SK-N-SH (cell line): ENCODE results near the gene LRCH4. TPM values are rescaled to one million over a fixed set of nuclear protein-coding genes. Genes with fewer than 3 reads are reported as not detected.

Experiments
- CTCF ChIA-PET: fragments of 300-600, 350-600 bp; formaldehyde crosslinking; extraction: SDS; loops from one replicate; lab custom pipeline; 2021; lab: Yijun Ruan, JAX
- POLR2A ChIA-PET: fragments of 350-600 bp; sonication (Branson Sonifier 250); formaldehyde crosslinking; extraction: SDS; loops from one replicate; lab custom pipeline; 2020; ENCODE audit warnings: antibody characterized with exemption, inconsistent platforms; lab: Yijun Ruan, JAX
- DNase-seq: peaks from one replicate; pipeline ENCODE4 v3.0.0; 2012
- H2AFZ ChIP-seq: fragments of 200-600 bp; sonication (generic); 2 replicates; pipeline ENCODE4 v1.8.1; 2016; ENCODE audit warnings: antibody characterized with exemption, mild to moderate bottlenecking, low read depth
- H3F3A ChIP-seq: fragments of 200-600 bp; sonication (generic); replicated peaks from 2 replicates; pipeline ENCODE3; 2016; ENCODE audit warnings: antibody characterized with exemption, mild to moderate bottlenecking; ENCODE audit not compliant: insufficient read depth
- H3K27ac ChIP-seq, 2 experiments: fragments of 200-500 bp in 1 of 2; fragments of 200-600 bp in 1 of 2; sonication (Bioruptor generic) in 1 of 2; sonication (generic), shearing (Covaris generic) in 1 of 2; 2 replicates each; pipeline versions ENCODE4 v1.5.1 to v1.6.1; 2014 to 2016; ENCODE audit warnings: low read depth in 2 of 2, inconsistent platforms in 1 of 2, low read length in 1 of 2, mild to moderate bottlenecking in 1 of 2, mixed read lengths in 1 of 2
- H3K27me3 ChIP-seq: fragments of 200-600 bp; sonication (generic), shearing (Covaris generic); 2 replicates; pipeline ENCODE4 v1.6.1; 2016; ENCODE audit warnings: mixed run types; ENCODE audit not compliant: insufficient read depth
- H3K36me3 ChIP-seq, 2 experiments: fragments of 200-500 bp in 1 of 2; fragments of 200-600 bp in 1 of 2; sonication (Bioruptor generic) in 1 of 2; sonication (generic) in 1 of 2; replicated peaks in 1 of 2; 2 replicates each; pipeline versions ENCODE3 to v1.5.1; 2014 to 2016; ENCODE audit warnings: low read length in 1 of 2, mild to moderate bottlenecking in 1 of 2; ENCODE audit not compliant: insufficient read depth in 2 of 2, control insufficient read depth in 1 of 2
- H3K4me1 ChIP-seq, 2 experiments: fragments of 200-500 bp in 1 of 2; fragments of 200-600 bp in 1 of 2; sonication (Bioruptor generic) in 1 of 2; sonication (generic), shearing (Covaris generic) in 1 of 2; 2 replicates each; pipeline versions ENCODE4 v1.5.1 to v1.6.1; 2014 to 2016; ENCODE audit warnings: low read depth in 1 of 2, low read length in 1 of 2, mixed run types in 1 of 2; ENCODE audit not compliant: insufficient read depth in 2 of 2, control insufficient read depth in 1 of 2
- H3K4me2 ChIP-seq: fragments of 200-600 bp; sonication (generic), shearing (Covaris generic); 2 replicates; pipeline ENCODE4 v1.6.1; 2017; ENCODE audit warnings: mixed run types
- H3K4me3 ChIP-seq, 2 experiments: fragments of 200-500 bp in 1 of 2; fragments of 200-600 bp in 1 of 2; sonication (Bioruptor generic) in 1 of 2; sonication (generic), shearing (Covaris generic) in 1 of 2; 2 replicates each; pipeline versions ENCODE4 v1.5.1 to v1.8.1; 2014 to 2016; ENCODE audit warnings: low read depth in 2 of 2, inconsistent platforms in 1 of 2, low read length in 1 of 2, mild to moderate bottlenecking in 1 of 2, mixed read lengths in 1 of 2, moderate library complexity in 1 of 2
- H3K79me2 ChIP-seq: fragments of 200-600 bp; sonication (generic); 2 replicates; pipeline ENCODE4 v1.8.1; 2017; ENCODE audit warnings: mild to moderate bottlenecking; ENCODE audit not compliant: insufficient read depth
- H3K9ac ChIP-seq: fragments of 200-600 bp; sonication (generic); 2 replicates; pipeline ENCODE4 v1.6.1; 2017; ENCODE audit warnings: mixed run types
- H3K9me2 ChIP-seq: fragments of 200-600 bp; sonication (generic); 2 replicates; pipeline ENCODE4 v1.6.1; 2017; ENCODE audit warnings: mixed run types
- H3K9me3 ChIP-seq: fragments of 200-600 bp; sonication (generic); 2 replicates; pipeline ENCODE4 v1.6.1; 2017; ENCODE audit warnings: mixed run types, mild to moderate bottlenecking, moderate library complexity
- H4K20me1 ChIP-seq: fragments of 200-600 bp; sonication (generic); 2 replicates; pipeline ENCODE4 v1.6.1; 2017; ENCODE audit warnings: mild to moderate bottlenecking, mixed run types; ENCODE audit not compliant: insufficient read depth
- ELF1 ChIP-seq: IDR thresholded peaks from 2 replicates; pipeline ENCODE4 v1.4.0; 2012
- EP300 ChIP-seq, 2 experiments: IDR thresholded peaks; 2 replicates each; pipeline versions ENCODE4 v1.4.0 to v1.6.1; 2012; ENCODE audit warnings: borderline replicate concordance in 1 of 2, low read depth in 1 of 2, low read length in 1 of 2
- EZH2phosphoT487 ChIP-seq: fragments of 200-600 bp; sonication (generic); IDR thresholded peaks from 2 replicates; pipeline ENCODE4 v1.6.1; 2017; ENCODE audit warnings: low read depth, mixed run types, mild to moderate bottlenecking, antibody characterized with exemption, moderate library complexity, borderline replicate concordance
- FOXJ3 ChIP-seq: sonication (generic); formaldehyde crosslinking; IDR thresholded peaks from 2 replicates; pipeline ENCODE4 v1.5.1; 2020; ENCODE audit warnings: mild to moderate bottlenecking, missing genetic modification reagents
- FOXM1 ChIP-seq: IDR thresholded peaks from 2 replicates; pipeline ENCODE4 v1.4.0; 2012; ENCODE audit warnings: low read depth, mild to moderate bottlenecking
- GABPA ChIP-seq: IDR thresholded peaks from 2 replicates; pipeline ENCODE4 v1.4.0; 2012; ENCODE audit warnings: low read depth, mild to moderate bottlenecking
- JUND ChIP-seq: IDR thresholded peaks from 2 replicates; pipeline ENCODE4 v1.4.0; 2012
- NRF1 ChIP-seq: IDR thresholded peaks from 2 replicates; pipeline ENCODE4 v1.6.1; 2012; ENCODE audit warnings: low read depth, mild to moderate bottlenecking, low read length
- PBX3 ChIP-seq: IDR thresholded peaks from 2 replicates; pipeline ENCODE4; 2012
- POLR2AphosphoS5 ChIP-seq: IDR thresholded peaks from 2 replicates; pipeline ENCODE4 v1.6.1; 2012; ENCODE audit warnings: low read depth, low read length
- RCOR1 ChIP-seq: fragments of 150-350 bp; IDR thresholded peaks from 2 replicates; pipeline ENCODE4 v1.6.1; 2017; ENCODE audit warnings: antibody characterized with exemption, low read length
- REST ChIP-seq: IDR thresholded peaks from 2 replicates; pipeline ENCODE4 v1.6.1; 2012; ENCODE audit warnings: mild to moderate bottlenecking, low read depth, low read length, moderate library complexity
- SIN3A ChIP-seq: IDR thresholded peaks from 2 replicates; pipeline ENCODE4 v1.6.1; 2012; ENCODE audit warnings: low read depth, mild to moderate bottlenecking, low read length, moderate library complexity, borderline replicate concordance
- SMC3 ChIP-seq: IDR thresholded peaks from 2 replicates; pipeline ENCODE4 v1.6.1; 2012; ENCODE audit warnings: low read depth, low read length, improper control_type of control experiment
- WGBS: methylation state at CpG from one replicate; pipeline ENCODE4 v1.1.6; 2017; ENCODE audit warnings: low lambda C conversion rate; 5-methylcytosine and 5-hydroxymethylcytosine counted together
- polyA plus RNA-seq, 3 experiments: library from polyadenylated mRNA; depleted of rRNA; stranded (reverse); fragments of >200 nt; gene quantifications; 2 replicates each; pipeline ENCODE4 v1.2.3, GENCODE V29; 2012
- TF ChIP-seq, protein P1 (sequence below): fragments of 200-600 bp; sonication (generic); IDR thresholded peaks from 2 replicates; pipeline ENCODE4 v1.6.1; 2017; ENCODE audit warnings: antibody characterized with exemption, mild to moderate bottlenecking, moderate library complexity

LRCH4 gene
- polyA plus RNA-seq, 1 of the 3 experiments (the other 2 are of a cell fraction), result 29.8 TPM

DNA sequence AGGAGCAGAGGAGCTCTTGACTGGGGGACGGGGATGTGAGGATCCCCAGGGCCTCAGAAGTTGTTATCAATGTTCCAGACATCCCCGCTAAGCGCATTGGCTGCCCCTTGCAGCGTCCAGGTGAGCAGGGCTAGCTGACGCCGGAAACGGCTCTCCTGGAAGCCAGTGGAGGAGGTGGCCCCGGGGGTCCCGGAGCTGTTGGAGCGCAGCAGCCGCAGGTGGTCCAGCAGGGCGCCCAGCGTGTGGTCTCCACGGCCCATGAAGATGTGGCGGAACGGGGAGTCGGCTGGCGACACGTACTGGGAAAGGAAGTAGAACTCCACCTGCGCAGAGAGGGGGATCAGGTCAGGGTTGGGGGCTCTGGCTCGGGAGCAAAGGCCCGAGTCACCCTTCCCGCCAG is 34.9 kb upstream of the LRCH4 start (continued):
- TF ChIP-seq PBX3 (no peak), RCOR1 (no peak)

DNA sequence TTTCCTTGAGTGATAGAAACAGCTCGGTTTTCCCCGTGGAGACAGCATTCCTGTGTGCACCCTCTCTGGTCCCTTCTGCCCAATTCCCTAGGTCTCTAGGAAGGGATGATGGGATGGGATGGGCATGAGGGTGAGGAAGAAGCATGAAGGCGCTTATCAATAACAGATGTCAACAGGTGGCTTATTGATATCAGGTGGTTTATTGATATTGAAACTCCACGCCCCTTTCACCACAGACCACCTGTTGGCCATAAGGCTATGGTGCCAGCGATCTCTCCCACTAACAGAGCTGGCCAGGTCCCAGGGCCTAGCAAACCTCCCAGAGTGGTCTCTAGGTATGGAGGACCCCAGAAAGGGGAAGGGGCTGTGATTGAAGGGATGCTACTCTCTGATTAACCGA is 34.3 kb upstream of the LRCH4 start:
- H3K9me2 ChIP-seq, result no peaks in the 10 kb centered on the region
- no peak overlapping the region for H3K27ac ChIP-seq
- H3K36me3 ChIP-seq, result no peaks in the 10 kb centered on the region
- H4K20me1 ChIP-seq, result no peaks in the 10 kb centered on the region
- H3K4me1 ChIP-seq, result no peaks in the 10 kb centered on the region
- TF ChIP-seq REST, result no peak
- no peak for TF ChIP-seq EZH2phosphoT487
- no peak for TF ChIP-seq NRF1
- no peak for TF ChIP-seq ELF1
- TF ChIP-seq EP300 (IDR thresholded peaks at IDR 0.05; ENCODE audit: borderline replicate concordance in 1 of 2, low read depth in 1 of 2, low read length in 1 of 2), result no peak
- TF ChIP-seq JUND, result no peak
- no peak for TF ChIP-seq POLR2AphosphoS5
- TF ChIP-seq FOXJ3 (CRISPR knock-in tag), result no peak
- H3K27me3 ChIP-seq, result no peaks in the 10 kb centered on the region
- no peak overlapping the region for H3K4me3 ChIP-seq
- no peaks in the 10 kb centered on the region for H3K79me2 ChIP-seq
- 91% methylated on average over 6 of the region's 6 CpGs for WGBS
- H3K4me2 ChIP-seq, result no peak overlapping the region
- ChIA-PET CTCF (interaction anchor here (0.6 to 2.6 kb wide), 6 partner anchors 9 to 179 kb away, joined by 3 to 10 read pairs (median 3); no protein-coding TSS in a partner anchor), POLR2A (no interaction called here)
- H2AFZ ChIP-seq, result no peak overlapping the region
- peaks cover 8% of the 10 kb centered on the region for H3F3A ChIP-seq
- no peak overlapping the region for H3K9ac ChIP-seq
- no peaks in the 10 kb centered on the region for H3K9me3 ChIP-seq
- no peak for DNase-seq

GRCh38 chr7:100614308-100614861 is 28.5 kb upstream of the LRCH4 start:
- H3K9ac ChIP-seq, result no peak overlapping the region
- POLR2A ChIA-PET, result interaction anchor here (0.7 to 2.3 kb wide), 2 partner anchors 28 to 42 kb away, joined by 3 to 19 read pairs; partner anchors contain the start of genes ACTL6B, FBXO24 and LRCH4
- no peak overlapping the region for H3K4me3 ChIP-seq
- DNase-seq, result no peak
- peaks cover 23% of the 10 kb centered on the region for H3F3A ChIP-seq
- no peaks in the 10 kb centered on the region for H3K36me3 ChIP-seq
- H3K27ac ChIP-seq, result no peak overlapping the region
- no peaks in the 10 kb centered on the region for H3K9me2 ChIP-seq
- H3K9me3 ChIP-seq, result no peaks in the 10 kb centered on the region
- peaks cover 6% of the 10 kb centered on the region; the same call in 1 of the 2 replicates for H3K79me2 ChIP-seq
- no peaks in the 10 kb centered on the region for H3K27me3 ChIP-seq
- no peak overlapping the region for H2AFZ ChIP-seq
- WGBS, result 83% methylated on average over 6 of the region's 6 CpGs
- no peaks in the 10 kb centered on the region for H4K20me1 ChIP-seq
- no peak overlapping the region for H3K4me2 ChIP-seq
- H3K4me1 ChIP-seq, result peaks cover 0 to 8% of the 10 kb centered on the region in 2 experiments; a peak in 1 of 4 replicates
- CTCF ChIA-PET, result interaction anchor here (0.6 to 9.1 kb wide), 18 partner anchors 13 to 237 kb away, joined by 3 to 119 read pairs (median 4); partner anchors contain the start of genes FBXO24, GIGYF1, LRCH4 and POP7
- TF ChIP-seq FOXJ3 (CRISPR knock-in tag) (no peak), FOXM1 (no peak), GABPA (no peak), REST (no peak), SMC3 (no peak), SIN3A (no peak)
- TF ChIP-seq, protein P1, sequence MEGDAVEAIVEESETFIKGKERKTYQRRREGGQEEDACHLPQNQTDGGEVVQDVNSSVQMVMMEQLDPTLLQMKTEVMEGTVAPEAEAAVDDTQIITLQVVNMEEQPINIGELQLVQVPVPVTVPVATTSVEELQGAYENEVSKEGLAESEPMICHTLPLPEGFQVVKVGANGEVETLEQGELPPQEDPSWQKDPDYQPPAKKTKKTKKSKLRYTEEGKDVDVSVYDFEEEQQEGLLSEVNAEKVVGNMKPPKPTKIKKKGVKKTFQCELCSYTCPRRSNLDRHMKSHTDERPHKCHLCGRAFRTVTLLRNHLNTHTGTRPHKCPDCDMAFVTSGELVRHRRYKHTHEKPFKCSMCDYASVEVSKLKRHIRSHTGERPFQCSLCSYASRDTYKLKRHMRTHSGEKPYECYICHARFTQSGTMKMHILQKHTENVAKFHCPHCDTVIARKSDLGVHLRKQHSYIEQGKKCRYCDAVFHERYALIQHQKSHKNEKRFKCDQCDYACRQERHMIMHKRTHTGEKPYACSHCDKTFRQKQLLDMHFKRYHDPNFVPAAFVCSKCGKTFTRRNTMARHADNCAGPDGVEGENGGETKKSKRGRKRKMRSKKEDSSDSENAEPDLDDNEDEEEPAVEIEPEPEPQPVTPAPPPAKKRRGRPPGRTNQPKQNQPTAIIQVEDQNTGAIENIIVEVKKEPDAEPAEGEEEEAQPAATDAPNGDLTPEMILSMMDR, result no peak
